Gastrocnemius medialis (tissue), 4 donors: ENCODE results near the gene GRAMD2B.

Experiments used
- POLR2A ChIP-seq, 2 donors: fragments of 450-650 bp; IDR thresholded peaks; one replicate each; pipeline ENCODE4 v1.6.1; 2017; ENCODE audit warnings: antibody characterized with exemption in 2 of 2, mild to moderate bottlenecking in 2 of 2, moderate library complexity in 2 of 2
- TF ChIP-seq, protein P1 (sequence below), 5 experiments: fragments of 450-650 bp in 3 of 5; fragments of 200-600 bp in 2 of 5; sonication (generic) in 2 of 5; IDR thresholded peaks in 4 of 5; conservative IDR thresholded peaks in 1 of 5; 1 replicate in 4 of 5; 2 replicates in 1 of 5; pipeline ENCODE4 v1.5.1; 2016 to 2019; ENCODE audit warnings: antibody characterized with exemption in 5 of 5, mild to moderate bottlenecking in 3 of 5, moderate library complexity in 3 of 5

DNA sequence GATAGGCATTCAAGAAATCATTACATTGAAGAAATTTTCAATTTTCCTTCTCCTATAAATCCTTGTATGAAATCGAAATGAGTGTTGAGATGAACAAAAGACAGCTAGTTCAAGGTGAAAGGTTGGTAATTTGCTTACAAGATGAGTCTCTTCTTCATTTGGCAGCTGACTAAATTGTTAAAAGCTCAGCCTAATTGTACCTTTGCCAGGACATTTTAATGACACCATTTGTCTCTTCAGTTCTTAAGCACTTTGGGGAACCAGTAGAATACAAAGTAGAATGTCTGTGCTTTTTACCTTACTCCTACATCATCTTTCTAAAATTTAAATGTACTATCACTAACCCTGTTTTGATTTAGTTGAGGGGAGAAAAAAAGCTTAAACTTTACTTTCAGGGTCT, 59.4 kb downstream of the GRAMD2B start:
- no peak for TF ChIP-seq POLR2A (IDR thresholded peaks at IDR 0.05)
- TF ChIP-seq, protein P1, sequence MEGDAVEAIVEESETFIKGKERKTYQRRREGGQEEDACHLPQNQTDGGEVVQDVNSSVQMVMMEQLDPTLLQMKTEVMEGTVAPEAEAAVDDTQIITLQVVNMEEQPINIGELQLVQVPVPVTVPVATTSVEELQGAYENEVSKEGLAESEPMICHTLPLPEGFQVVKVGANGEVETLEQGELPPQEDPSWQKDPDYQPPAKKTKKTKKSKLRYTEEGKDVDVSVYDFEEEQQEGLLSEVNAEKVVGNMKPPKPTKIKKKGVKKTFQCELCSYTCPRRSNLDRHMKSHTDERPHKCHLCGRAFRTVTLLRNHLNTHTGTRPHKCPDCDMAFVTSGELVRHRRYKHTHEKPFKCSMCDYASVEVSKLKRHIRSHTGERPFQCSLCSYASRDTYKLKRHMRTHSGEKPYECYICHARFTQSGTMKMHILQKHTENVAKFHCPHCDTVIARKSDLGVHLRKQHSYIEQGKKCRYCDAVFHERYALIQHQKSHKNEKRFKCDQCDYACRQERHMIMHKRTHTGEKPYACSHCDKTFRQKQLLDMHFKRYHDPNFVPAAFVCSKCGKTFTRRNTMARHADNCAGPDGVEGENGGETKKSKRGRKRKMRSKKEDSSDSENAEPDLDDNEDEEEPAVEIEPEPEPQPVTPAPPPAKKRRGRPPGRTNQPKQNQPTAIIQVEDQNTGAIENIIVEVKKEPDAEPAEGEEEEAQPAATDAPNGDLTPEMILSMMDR (IDR thresholded peaks at IDR 0.05 in 4 of 5, conservative IDR thresholded peaks at IDR 0.05 in 1 of 5): no peak
